ENCODE results near the gene TEP1. TPM values are rescaled to one million over a fixed set of nuclear protein-coding genes. Genes with fewer than 3 reads are reported as not detected.

TEP1 gene
- total and polyA plus RNA-seq, 7 experiments from 2014 or later, result 0.74 to 56.0 (median 38.9) TPM

- Histone ChIP-seq H3K9me3 (ENCODE audit: control insufficient read depth in 2 of 3, low read length in 3 of 3) (no peaks in the 10 kb centered on the region), H3K36me3 (ENCODE audit: control insufficient read depth in 2 of 3, insufficient read depth in 3 of 3, low read length in 3 of 3) (peaks cover 0 to 12% (median 0%) of the 10 kb centered on the region in 3 experiments), H3K4me1 (ENCODE audit: control insufficient read depth in 2 of 2, insufficient read depth in 2 of 2, low read length in 2 of 2) (peaks cover 0 to 4% of the 10 kb centered on the region in 2 donors), H3K4me3 (ENCODE audit: low read length) (no peak overlapping the region), H3K27me3 (ENCODE audit: control insufficient read depth in 2 of 2, insufficient read depth in 2 of 2, low read length in 2 of 2) (no peaks in the 10 kb centered on the region), H3K27ac (ENCODE audit: low read depth, low read length) (no peak overlapping the region)
- POLR2A ChIA-PET, result interaction anchor here (1.9 to 5.4 kb wide), 3 partner anchors 12 to 280 kb away, joined by 7 to 35 read pairs (median 26); partner anchors contain the start of genes PARP2 and PIP4P1
- Mint-ChIP-seq H3K4me3 (peak overlapping the region in 2 of 10 donors; percentile 4 to 21), H3K27ac (peak overlapping the region in 6 of 9 donors; percentile 7 to 62 (median 27)), H3K27me3 (no peaks in the 10 kb centered on the region), H3K4me1 (peaks cover 19 to 60% (median 41%) of the 10 kb centered on the region in 7 donors), H3K36me3 (peaks cover 0 to 4% (median 0%) of the 10 kb centered on the region in 5 donors), H3K9me3 (no peaks in the 10 kb centered on the region)
- CTCF ChIA-PET, result interaction anchor here (0.7 to 1.2 kb wide), 2 partner anchors 10 to 276 kb away, joined by 3 to 4 read pairs; no protein-coding TSS in a partner anchor
- ATAC-seq (no peak), DNase-seq (no peak)
- intact Hi-C loops (cut with micrococcal nuclease), result no loop called here
Measured at GRCh38 chr14:20331053-20331613, 82.2 kb downstream of the TEP1 start.

GRCh38 chr14:20329355-20329754, 83.9 kb downstream of the TEP1 start:
- ATAC-seq, result no peak
- H3K4me3 Mint-ChIP-seq, result no peak overlapping the region
- ChIA-PET CTCF (interaction anchor here (0.6 to 6.2 kb wide), 5 partner anchors 14 to 362 kb away, joined by 3 to 104 read pairs (median 6); partner anchors contain the start of gene PARP2), POLR2A (interaction anchor here (0.6 to 5.4 kb wide), 6 partner anchors 14 to 302 kb away, joined by 3 to 26 read pairs (median 3); partner anchors contain the start of genes APEX1, OSGEP and PARP2)
- DNase-seq, result no peak
- peaks cover 0 to 9% (median 0%) of the 10 kb centered on the region in 5 donors for H3K36me3 Mint-ChIP-seq
- H3K9me3 ChIP-seq (ENCODE audit: control insufficient read depth in 2 of 3, low read length in 3 of 3), result no peaks in the 10 kb centered on the region
- H3K27me3 ChIP-seq (ENCODE audit: control insufficient read depth in 2 of 2, insufficient read depth in 2 of 2, low read length in 2 of 2), result no peaks in the 10 kb centered on the region
- peaks cover 0 to 14% (median 0%) of the 10 kb centered on the region in 3 experiments for H3K36me3 ChIP-seq (ENCODE audit: control insufficient read depth in 2 of 3, insufficient read depth in 3 of 3, low read length in 3 of 3)
- H3K4me1 Mint-ChIP-seq, result peaks cover 19 to 50% (median 41%) of the 10 kb centered on the region in 7 donors
- H3K27me3 Mint-ChIP-seq, result no peaks in the 10 kb centered on the region
- H3K9me3 Mint-ChIP-seq, result no peaks in the 10 kb centered on the region
- peaks cover 0 to 4% of the 10 kb centered on the region in 2 donors for H3K4me1 ChIP-seq (ENCODE audit: control insufficient read depth in 2 of 2, insufficient read depth in 2 of 2, low read length in 2 of 2)
- intact Hi-C loops (cut with micrococcal nuclease), result loop anchor here in 1 of 2 donors (5.0 kb wide), 2 partner anchors 528 to 643 kb away; no protein-coding TSS in a partner anchor
- peak overlapping the region in 1 of 9 donors; percentile 45 for H3K27ac Mint-ChIP-seq
- H3K27ac ChIP-seq (ENCODE audit: low read depth, low read length), result no peak overlapping the region
- no peak overlapping the region for H3K4me3 ChIP-seq (ENCODE audit: low read length)

GRCh38 chr14:20328705-20329104, 84.6 kb downstream of the TEP1 start:
- ATAC-seq (no peak), DNase-seq (no peak)
- ChIA-PET POLR2A (interaction anchor here (0.6 to 5.4 kb wide), 6 partner anchors 13 to 354 kb away, joined by 3 to 26 read pairs (median 4); partner anchors contain the start of gene RNASE4), CTCF (interaction anchor here (0.6 to 6.2 kb wide), 13 partner anchors 12 to 363 kb away, joined by 3 to 104 read pairs (median 5); partner anchors contain the start of genes APEX1, OSGEP and PARP2)
- Histone ChIP-seq H3K4me3 (ENCODE audit: low read length) (no peak overlapping the region), H3K9me3 (ENCODE audit: control insufficient read depth in 2 of 3, low read length in 3 of 3) (no peaks in the 10 kb centered on the region), H3K27me3 (ENCODE audit: control insufficient read depth in 2 of 2, insufficient read depth in 2 of 2, low read length in 2 of 2) (no peaks in the 10 kb centered on the region), H3K36me3 (ENCODE audit: control insufficient read depth in 2 of 3, insufficient read depth in 3 of 3, low read length in 3 of 3) (peaks cover 0 to 14% (median 0%) of the 10 kb centered on the region in 3 experiments), H3K27ac (ENCODE audit: low read depth, low read length) (no peak overlapping the region), H3K4me1 (ENCODE audit: control insufficient read depth in 2 of 2, insufficient read depth in 2 of 2, low read length in 2 of 2) (peaks cover 0 to 4% of the 10 kb centered on the region in 2 donors)
- no peaks in the 10 kb centered on the region for H3K9me3 Mint-ChIP-seq
- intact Hi-C loops (cut with micrococcal nuclease), result loop anchor here in 1 of 2 donors (5.0 kb wide), 2 partner anchors 529 to 644 kb away; no protein-coding TSS in a partner anchor
- peaks cover 19 to 49% (median 41%) of the 10 kb centered on the region in 7 donors for H3K4me1 Mint-ChIP-seq
- H3K4me3 Mint-ChIP-seq, result no peak overlapping the region
- no peaks in the 10 kb centered on the region for H3K27me3 Mint-ChIP-seq
- peak overlapping the region in 4 of 9 donors; percentile 6 to 71 (median 40) for H3K27ac Mint-ChIP-seq
- H3K36me3 Mint-ChIP-seq, result peaks cover 0 to 12% (median 0%) of the 10 kb centered on the region in 5 donors

- no peaks in the 10 kb centered on the region for H3K9me3 ChIP-seq (ENCODE audit: control insufficient read depth in 2 of 3, low read length in 3 of 3)
- DNase-seq, result peak in 7 of 9 donors; percentile 44 to 74 (median 66)
- no peak overlapping the region for H3K27ac ChIP-seq (ENCODE audit: low read depth, low read length)
- Mint-ChIP-seq H3K27me3 (no peaks in the 10 kb centered on the region), H3K4me1 (peaks cover 9 to 42% (median 27%) of the 10 kb centered on the region in 7 donors), H3K4me3 (peak overlapping the region in 5 of 10 donors; percentile 2 to 52 (median 26)), H3K27ac (peak overlapping the region; percentile 35 to 93 (median 66)), H3K9me3 (no peaks in the 10 kb centered on the region), H3K36me3 (peaks cover 0 to 12% (median 0%) of the 10 kb centered on the region in 5 donors)
- peaks cover 0 to 4% of the 10 kb centered on the region in 2 donors for H3K4me1 ChIP-seq (ENCODE audit: control insufficient read depth in 2 of 2, insufficient read depth in 2 of 2, low read length in 2 of 2)
- intact Hi-C loops (cut with micrococcal nuclease), result loop anchor here (1.0 to 5.0 kb wide), 12 partner anchors 16 to 645 kb away; partner anchors contain the start of genes PARP2 (in 2 of the 2), OSGEP (in 1 of the 2) and TEP1 (in 1 of the 2)
- H3K36me3 ChIP-seq (ENCODE audit: control insufficient read depth in 2 of 3, insufficient read depth in 3 of 3, low read length in 3 of 3), result peaks cover 0 to 14% (median 0%) of the 10 kb centered on the region in 3 experiments
- H3K27me3 ChIP-seq (ENCODE audit: control insufficient read depth in 2 of 2, insufficient read depth in 2 of 2, low read length in 2 of 2), result no peaks in the 10 kb centered on the region
- ATAC-seq, result peak; percentile 81
- H3K4me3 ChIP-seq (ENCODE audit: low read length), result no peak overlapping the region
- CTCF ChIA-PET, result interaction anchor here (0.5 to 6.2 kb wide), 28 partner anchors 14 to 549 kb away, joined by 3 to 104 read pairs (median 4); partner anchors contain the start of genes APEX1, OSGEP and PARP2
- POLR2A ChIA-PET, result interaction anchor here (0.6 to 2.4 kb wide), 6 partner anchors 16 to 356 kb away, joined by 3 to 17 read pairs (median 6); partner anchors contain the start of genes PARP2 and RNASE4
Measured at GRCh38 chr14:20327005-20327869, 86.1 kb downstream of the TEP1 start.

GRCh38 chr14:20317720-20318119, 95.6 kb downstream of the TEP1 start:
- Histone ChIP-seq H3K36me3 (ENCODE audit: control insufficient read depth in 2 of 3, insufficient read depth in 3 of 3, low read length in 3 of 3) (peaks cover 0 to 23% (median 8%) of the 10 kb centered on the region in 3 experiments), H3K4me1 (ENCODE audit: control insufficient read depth in 2 of 2, insufficient read depth in 2 of 2, low read length in 2 of 2) (no peaks in the 10 kb centered on the region), H3K27me3 (ENCODE audit: control insufficient read depth in 2 of 2, insufficient read depth in 2 of 2, low read length in 2 of 2) (no peaks in the 10 kb centered on the region), H3K27ac (ENCODE audit: low read depth, low read length) (no peak overlapping the region), H3K9me3 (ENCODE audit: control insufficient read depth in 2 of 3, low read length in 3 of 3) (no peaks in the 10 kb centered on the region), H3K4me3 (ENCODE audit: low read length) (no peak overlapping the region)
- H3K27ac Mint-ChIP-seq, result no peak overlapping the region
- ChIA-PET POLR2A (interaction anchor here (1.9 kb wide), 1 partner anchor 12 kb away, joined by 10 read pairs; the partner anchor contains the start of gene TTC5), CTCF (no interaction called here)
- ATAC-seq (no peak), DNase-seq (no peak)
- H3K4me1 Mint-ChIP-seq, result peaks cover 0 to 4% (median 0%) of the 10 kb centered on the region in 7 donors
- H3K27me3 Mint-ChIP-seq, result no peaks in the 10 kb centered on the region
- H3K36me3 Mint-ChIP-seq, result peaks cover 3 to 35% (median 15%) of the 10 kb centered on the region in 5 donors
- intact Hi-C loops (cut with micrococcal nuclease), result no loop called here
- no peak overlapping the region for H3K4me3 Mint-ChIP-seq
- H3K9me3 Mint-ChIP-seq, result no peaks in the 10 kb centered on the region
